ENCODE results near the gene PPP2R3B. TPM values are rescaled to one million over a fixed set of nuclear protein-coding genes. Genes with fewer than 3 reads are reported as not detected.
A peak's percentile ranks its signal among the peaks of the same experiment; 100 is the strongest.

PPP2R3B gene
- total and polyA plus RNA-seq, 2 of the 13 experiments (the other 11 are each of a cell fraction or from before 2014, with no cell fraction given) = 17.0 to 21.4 TPM

DNA sequence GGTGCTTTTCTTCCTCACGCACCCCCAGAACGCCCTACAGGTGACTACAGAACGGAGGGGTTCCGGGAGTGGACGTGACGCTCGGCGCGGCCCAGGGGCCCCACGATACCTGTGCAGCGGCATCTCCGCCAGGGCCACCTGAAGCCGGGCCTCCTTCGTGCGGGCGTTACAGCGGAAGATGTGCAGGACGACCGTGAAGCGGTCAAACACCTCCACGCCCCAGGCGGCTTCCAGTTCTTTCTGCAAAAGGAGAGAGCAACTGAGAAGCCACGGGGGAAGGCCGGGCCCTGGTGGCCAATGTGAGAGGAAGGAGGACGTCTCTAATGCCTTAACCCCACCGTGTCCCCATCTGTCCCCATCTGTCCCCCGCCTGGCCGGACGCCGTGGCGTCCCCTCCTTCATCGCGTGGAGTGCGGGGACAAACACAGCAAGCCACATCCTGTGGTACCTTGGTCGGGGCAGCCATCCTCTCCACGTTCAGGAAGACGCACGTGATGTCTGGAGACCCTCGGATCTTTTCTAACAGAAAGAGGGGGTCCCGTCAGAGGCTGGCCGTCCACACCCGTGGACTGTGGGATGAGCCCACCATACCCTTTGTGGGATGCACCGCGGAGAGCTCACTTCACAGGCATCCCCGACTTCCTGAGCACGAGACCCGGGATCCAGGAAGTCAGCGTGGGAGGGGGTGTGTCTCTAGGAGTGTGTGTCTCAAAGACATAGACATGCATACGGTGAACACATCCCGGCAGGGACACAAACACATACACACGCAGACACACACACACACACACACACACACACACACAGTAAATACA, 71.7 kb downstream of the PPP2R3B start:
- DNase-seq (ENCODE audit: low spot score) (no peak), ATAC-seq (no peak), FAIRE-seq (no peak)
- no TSS peak for BruUV-seq (replicated peaks)
- no peaks in the 10 kb centered on the region for H3K27me3 ChIP-seq (ENCODE audit: control insufficient read depth in 1 of 2, insufficient read depth in 2 of 2, low read length in 2 of 2)
- no peak overlapping the region for H3K4me2 ChIP-seq (ENCODE audit: low read depth, low read length)
- no peak overlapping the region for H2AFZ ChIP-seq (ENCODE audit: low read length)
- WGBS (ENCODE audit: low lambda C conversion rate) = 92% methylated on average over 33 of the region's 51 CpGs
- peaks cover 6% of the 10 kb centered on the region; the same call in 1 of the 2 replicates for H4K20me1 ChIP-seq (ENCODE audit: insufficient read depth, low read length)
- no peak overlapping the region for H3K4me3 ChIP-seq (replicated peaks in 1 of 3; ENCODE audit: insufficient read depth in 1 of 3, low read depth in 2 of 3, low read length in 3 of 3)
- ChIA-PET POLR2A (no interaction called here), CTCF (ENCODE audit: low intra/inter-chr PET ratio, low total read pairs) (no interaction called here)
- in situ Hi-C loops (cut with HindIII; ENCODE audit: extremely low pct_ligation_motif_present, low pct_unique_long_range_greater_than_20kb) = loop anchor here (5.0 kb wide), 1 partner anchor 38 kb away; no protein-coding TSS in a partner anchor
- TF ChIP-seq AGO1 (IDR thresholded peaks at IDR 0.05; ENCODE audit: low read depth, low read length, poor library complexity, severe bottlenecking) (peak; percentile 40), HMG20A (CRISPR knock-in tag; IDR thresholded peaks at IDR 0.05; ENCODE audit: borderline replicate concordance) (no peak), RBFOX2 (IDR thresholded peaks at IDR 0.05; ENCODE audit: low read depth, low read length) (peak; percentile 25; the same call in 1 of the 2 replicates), ZC3H13 (CRISPR knock-in tag; IDR thresholded peaks at IDR 0.05) (peak; percentile 31; the same call in 1 of the 2 replicates)
- TF ChIP-seq, protein P1, sequence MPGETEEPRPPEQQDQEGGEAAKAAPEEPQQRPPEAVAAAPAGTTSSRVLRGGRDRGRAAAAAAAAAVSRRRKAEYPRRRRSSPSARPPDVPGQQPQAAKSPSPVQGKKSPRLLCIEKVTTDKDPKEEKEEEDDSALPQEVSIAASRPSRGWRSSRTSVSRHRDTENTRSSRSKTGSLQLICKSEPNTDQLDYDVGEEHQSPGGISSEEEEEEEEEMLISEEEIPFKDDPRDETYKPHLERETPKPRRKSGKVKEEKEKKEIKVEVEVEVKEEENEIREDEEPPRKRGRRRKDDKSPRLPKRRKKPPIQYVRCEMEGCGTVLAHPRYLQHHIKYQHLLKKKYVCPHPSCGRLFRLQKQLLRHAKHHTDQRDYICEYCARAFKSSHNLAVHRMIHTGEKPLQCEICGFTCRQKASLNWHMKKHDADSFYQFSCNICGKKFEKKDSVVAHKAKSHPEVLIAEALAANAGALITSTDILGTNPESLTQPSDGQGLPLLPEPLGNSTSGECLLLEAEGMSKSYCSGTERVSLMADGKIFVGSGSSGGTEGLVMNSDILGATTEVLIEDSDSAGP (CRISPR knock-in tag; IDR thresholded peaks at IDR 0.05; ENCODE audit: borderline replicate concordance) = no peak
- TF ChIP-seq, protein P2, sequence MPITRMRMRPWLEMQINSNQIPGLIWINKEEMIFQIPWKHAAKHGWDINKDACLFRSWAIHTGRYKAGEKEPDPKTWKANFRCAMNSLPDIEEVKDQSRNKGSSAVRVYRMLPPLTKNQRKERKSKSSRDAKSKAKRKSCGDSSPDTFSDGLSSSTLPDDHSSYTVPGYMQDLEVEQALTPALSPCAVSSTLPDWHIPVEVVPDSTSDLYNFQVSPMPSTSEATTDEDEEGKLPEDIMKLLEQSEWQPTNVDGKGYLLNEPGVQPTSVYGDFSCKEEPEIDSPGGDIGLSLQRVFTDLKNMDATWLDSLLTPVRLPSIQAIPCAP (CRISPR knock-in tag; IDR thresholded peaks at IDR 0.05; ENCODE audit: low read depth) = no peak
- TF ChIP-seq, protein P3, sequence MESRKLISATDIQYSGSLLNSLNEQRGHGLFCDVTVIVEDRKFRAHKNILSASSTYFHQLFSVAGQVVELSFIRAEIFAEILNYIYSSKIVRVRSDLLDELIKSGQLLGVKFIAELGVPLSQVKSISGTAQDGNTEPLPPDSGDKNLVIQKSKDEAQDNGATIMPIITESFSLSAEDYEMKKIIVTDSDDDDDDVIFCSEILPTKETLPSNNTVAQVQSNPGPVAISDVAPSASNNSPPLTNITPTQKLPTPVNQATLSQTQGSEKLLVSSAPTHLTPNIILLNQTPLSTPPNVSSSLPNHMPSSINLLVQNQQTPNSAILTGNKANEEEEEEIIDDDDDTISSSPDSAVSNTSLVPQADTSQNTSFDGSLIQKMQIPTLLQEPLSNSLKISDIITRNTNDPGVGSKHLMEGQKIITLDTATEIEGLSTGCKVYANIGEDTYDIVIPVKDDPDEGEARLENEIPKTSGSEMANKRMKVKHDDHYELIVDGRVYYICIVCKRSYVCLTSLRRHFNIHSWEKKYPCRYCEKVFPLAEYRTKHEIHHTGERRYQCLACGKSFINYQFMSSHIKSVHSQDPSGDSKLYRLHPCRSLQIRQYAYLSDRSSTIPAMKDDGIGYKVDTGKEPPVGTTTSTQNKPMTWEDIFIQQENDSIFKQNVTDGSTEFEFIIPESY (CRISPR knock-in tag; IDR thresholded peaks at IDR 0.05) = peak; percentile 59; the same call in 1 of the 2 replicates
- TF ChIP-seq, protein P4, sequence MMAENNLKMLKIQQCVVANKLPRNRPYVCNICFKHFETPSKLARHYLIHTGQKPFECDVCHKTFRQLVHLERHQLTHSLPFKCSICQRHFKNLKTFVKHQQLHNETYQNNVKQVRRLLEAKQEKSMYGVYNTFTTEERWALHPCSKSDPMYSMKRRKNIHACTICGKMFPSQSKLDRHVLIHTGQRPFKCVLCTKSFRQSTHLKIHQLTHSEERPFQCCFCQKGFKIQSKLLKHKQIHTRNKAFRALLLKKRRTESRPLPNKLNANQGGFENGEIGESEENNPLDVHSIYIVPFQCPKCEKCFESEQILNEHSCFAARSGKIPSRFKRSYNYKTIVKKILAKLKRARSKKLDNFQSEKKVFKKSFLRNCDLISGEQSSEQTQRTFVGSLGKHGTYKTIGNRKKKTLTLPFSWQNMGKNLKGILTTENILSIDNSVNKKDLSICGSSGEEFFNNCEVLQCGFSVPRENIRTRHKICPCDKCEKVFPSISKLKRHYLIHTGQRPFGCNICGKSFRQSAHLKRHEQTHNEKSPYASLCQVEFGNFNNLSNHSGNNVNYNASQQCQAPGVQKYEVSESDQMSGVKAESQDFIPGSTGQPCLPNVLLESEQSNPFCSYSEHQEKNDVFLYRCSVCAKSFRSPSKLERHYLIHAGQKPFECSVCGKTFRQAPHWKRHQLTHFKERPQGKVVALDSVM (CRISPR knock-in tag; IDR thresholded peaks at IDR 0.05) = no peak
- peaks cover 7% of the 10 kb centered on the region for H3K79me2 ChIP-seq (ENCODE audit: insufficient read depth, low read length)
- peaks cover 16 to 52% of the 10 kb centered on the region in 2 experiments; a peak in 4 of 5 replicates for H3K36me3 ChIP-seq (replicated peaks in 1 of 2; ENCODE audit: control insufficient read depth in 1 of 2, insufficient read depth in 2 of 2, low read length in 2 of 2)
- no peak overlapping the region for H3K9ac ChIP-seq (ENCODE audit: insufficient read depth, low read depth, low read length)
- H3K27ac ChIP-seq (ENCODE audit: extremely low read length, insufficient read depth, low read length) = no peak overlapping the region
- H3K9me3 ChIP-seq (ENCODE audit: low read length) = no peaks in the 10 kb centered on the region
- intact Hi-C loops (cut with micrococcal nuclease; ENCODE audit: unreplicated experiment) = loop anchor here (5.0 kb wide), 1 partner anchor 38 kb away; no protein-coding TSS in a partner anchor
- no peaks in the 10 kb centered on the region; the same call in 1 of the 2 replicates for H3K4me1 ChIP-seq (ENCODE audit: insufficient read depth, low read length)

Measured in HepG2 (cell line).